Heart left ventricle (tissue), 16 donors: ENCODE measurements around the gene DDX11. TPM values are rescaled to one million over a fixed set of nuclear protein-coding genes. Genes with fewer than 3 reads are reported as not detected.
"Not testable (repeated sequence)": the region's sequence is repeated elsewhere in the genome, so short reads cannot be mapped to it uniquely, and the experiment has no call there.

Source experiments
- ATAC-seq, 4 donors: fragments of 200-7000 bp; cut with Tn5 transposase; one replicate each; pipeline ENCODE4 v1.9.1; 2020 to 2022; ENCODE audit warnings: moderate library complexity in 4 of 4, mild to moderate bottlenecking in 3 of 4, moderate number of reproducible peaks in 1 of 4
- DNase-seq, 5 donors: peaks; one replicate each; pipeline ENCODE4 v3.0.0-alpha.2; 2020
- H3K27ac ChIP-seq, 12 donors: fragments of 200-600 bp; sonication (generic) in 4 of 12; one replicate each; pipeline versions ENCODE4 v1.5.0 to v1.8.0; 2016 to 2022; ENCODE audit warnings: mild to moderate bottlenecking in 2 of 12
- H3K27me3 ChIP-seq, 9 donors: fragments of 200-600 bp; sonication (generic) in 2 of 9; one replicate each; pipeline versions ENCODE4 v1.5.1 to v1.8.0; 2016 to 2022; ENCODE audit warnings: mild to moderate bottlenecking in 3 of 9
- H3K36me3 ChIP-seq, 9 donors: fragments of 200-600 bp; sonication (generic) in 2 of 9; one replicate each; pipeline versions ENCODE4 v1.5.0 to v1.8.0; 2018 to 2022; ENCODE audit warnings: mild to moderate bottlenecking in 2 of 9
- H3K4me1 ChIP-seq, 12 donors: fragments of 200-600 bp; sonication (generic) in 4 of 12; one replicate each; pipeline versions ENCODE4 v1.5.0 to v1.8.0; 2016 to 2022; ENCODE audit warnings: mild to moderate bottlenecking in 3 of 12
- H3K4me3 ChIP-seq, 12 donors: fragments of 200-600 bp; sonication (generic) in 4 of 12; one replicate each; pipeline versions ENCODE4 v1.5.0 to v1.8.0; 2017 to 2022; ENCODE audit warnings: mild to moderate bottlenecking in 9 of 12, moderate library complexity in 4 of 12
- H3K9me3 ChIP-seq, 12 donors: fragments of 200-600 bp; sonication (generic) in 4 of 12; one replicate each; pipeline versions ENCODE4 v1.5.0 to v1.8.0; 2016 to 2022; ENCODE audit warnings: mild to moderate bottlenecking in 1 of 12
- POLR2A ChIP-seq, 2 donors: fragments of 450-650 bp; IDR thresholded peaks; one replicate each; pipeline ENCODE4 v1.6.1; 2017; ENCODE audit warnings: antibody characterized with exemption in 2 of 2, mild to moderate bottlenecking in 2 of 2, moderate library complexity in 2 of 2
- WGBS, 4 donors: extraction: QIAGEN DNeasy Blood & Tissue Kit in 2 of 4; methylation state at CpG; one replicate each; pipeline versions ENCODE4 v1.1.5 to v1.1.7; 2013 to 2018; 5-methylcytosine and 5-hydroxymethylcytosine counted together
- intact Hi-C, 10 donors: fragments of 100-400 bp; cut with DNase I; formaldehyde crosslinking; loops; one replicate each; pipeline versions ENCODE4 v1.11.1 to v1.14.2; 2022
- polyA plus RNA-seq, 2 donors: library from polyadenylated mRNA; stranded (reverse); fragments of 200-250 nt; gene quantifications; one replicate each; pipeline ENCODE4 v1.2.3, GENCODE V29; 2013
- total RNA-seq, 9 donors: library from RNA; depleted of rRNA in 2 of 9; stranded (reverse); fragments of >200 nt in 2 of 9; fragmentation: NEBNext Ultra II Directional in 3 of 9; extraction: Animal tissue kit (Norgen Biotek cat#: 25700) in 3 of 9; gene quantifications; one replicate each; pipeline versions ENCODE4 v1.1.0 to v1.2.4, GENCODE V29; 2016 to 2023
- TF ChIP-seq, protein P1 (sequence below), 12 donors: fragments of 200-600 bp; sonication (generic) in 4 of 12; IDR thresholded peaks; one replicate each; pipeline versions ENCODE4 v1.5.0 to v1.8.0; 2018 to 2022; ENCODE audit warnings: antibody characterized with exemption in 12 of 12, mild to moderate bottlenecking in 5 of 12
- donor health status: ischemic (EF 13 %, LVEDD 7.1; RV severe dilation, severe dysfunction).
- donor health status: healthy with polysubstance abuse.
- donor health status: DM: no; HTN: yes; CAD: no.
- donor health status: DM: no; HTN: no; CAD: no.
- donor health status: ischemic (EF 25% LVEDD 6.9; RV normal size, moderate dysfunction).
- donor health status: ischemic (EF 25% LVEDD 5.7; RV mildly dilated, moderate dysfunction).
- donor health status: healthy.
- donor health status: DM: yes; HTN: yes; CAD: no.
- donor health status: ischemic (EF 35%, LVEDD 5.7; RV mildly dilated, moderate dysfunction).
- donor health status: nonischemic (EF 11% LVEDD 7.7; RV severe dilation, severe dysfunction).
- donor health status: DM: yes; HTN: yes; CAD: no.
- donor health status: PGD.
- donor health status: ischemic (EF 29% LVEDD 5.4; RV normal size, mild dysfunction).
- donor health status: nonischemic (EF 23%, LVEDD 6.1; RV moderate dilation, normal function).

DDX11 gene
- total and polyA plus RNA-seq, 11 donors, result 2.3 to 15.1 (median 6.9) TPM

DNA sequence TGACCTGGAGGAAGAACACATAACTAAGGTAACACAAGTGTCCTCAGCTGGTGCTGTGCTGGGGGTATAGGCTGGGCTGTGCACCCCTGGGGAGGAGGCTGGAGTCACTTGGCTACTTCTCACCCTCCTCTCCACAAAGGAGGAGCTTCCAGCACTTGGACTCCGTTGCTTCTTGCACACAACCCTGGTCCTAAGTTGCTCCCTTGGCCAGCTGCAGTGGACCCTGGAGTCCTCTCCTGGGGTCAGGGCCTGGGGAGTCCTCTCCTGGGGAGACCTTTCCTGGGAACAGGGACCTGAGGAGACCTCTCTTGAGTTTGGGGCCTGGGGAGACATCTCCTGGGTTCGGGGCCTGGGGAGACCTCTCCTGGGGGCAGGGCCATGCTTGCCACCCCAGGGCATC is 14.3 kb downstream of the DDX11 start:
- WGBS, 4 donors, result 69 to 93% (median 89%) methylated on average over 2 of the region's 2 CpGs; no CpG with 5 or more reads in 1 of the 4 donors

DNA sequence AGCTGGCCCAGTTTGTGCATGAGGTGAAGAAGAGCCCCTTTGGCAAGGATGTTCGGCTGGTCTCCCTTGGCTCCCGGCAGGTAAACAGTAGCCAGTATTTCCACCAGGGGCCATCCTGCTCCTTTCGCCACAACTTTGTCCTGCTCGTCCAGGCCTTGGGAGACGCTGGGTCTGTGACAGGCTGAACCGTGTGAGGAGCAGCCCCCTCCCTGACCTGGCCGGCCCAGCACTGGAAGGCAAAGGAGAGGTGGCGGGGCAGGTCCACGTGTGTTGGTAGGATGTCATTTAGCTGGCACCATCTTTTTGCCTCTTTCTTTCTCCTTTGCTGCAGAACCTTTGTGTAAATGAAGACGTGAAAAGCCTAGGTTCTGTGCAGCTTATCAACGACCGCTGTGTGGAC is 15.4 kb downstream of the DDX11 start:
- Histone ChIP-seq H3K4me1 (no peaks in the 10 kb centered on the region), H3K36me3 (peaks cover 0 to 10% (median 0%) of the 10 kb centered on the region in 9 donors)
- intact Hi-C loops, result no loop called here

More for the DNA sequence above, 14.3 kb downstream of the DDX11 start:
- intact Hi-C loops, H3K9me3 ChIP-seq, H3K4me3 ChIP-seq, ATAC-seq, H3K27ac ChIP-seq, DNase-seq, H3K27me3 ChIP-seq, H3K4me1 ChIP-seq: not testable (repeated sequence)
- H3K36me3 ChIP-seq, result peaks cover 0 to 12% (median 0%) of the 10 kb centered on the region in 9 donors

DNA sequence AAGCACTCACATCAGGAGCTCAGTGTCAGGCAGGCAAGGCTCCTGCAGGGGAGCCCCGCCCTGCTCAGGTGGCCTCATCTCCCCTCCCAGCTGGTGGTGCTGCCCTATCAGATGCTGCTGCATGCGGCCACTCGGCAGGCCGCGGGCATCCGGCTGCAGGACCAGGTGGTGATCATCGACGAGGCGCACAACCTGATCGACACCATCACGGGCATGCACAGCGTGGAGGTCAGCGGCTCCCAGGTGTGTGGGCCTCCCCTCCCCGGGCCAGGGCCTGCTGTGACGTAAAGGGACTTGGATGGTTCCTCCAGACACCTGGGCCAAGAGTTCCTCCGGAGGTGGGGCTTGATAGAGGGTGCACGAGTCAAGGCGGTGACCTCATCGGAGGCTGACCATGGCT is 18.0 kb downstream of the DDX11 start:
- DNase-seq, H3K4me3 ChIP-seq, H3K27me3 ChIP-seq, intact Hi-C loops, H3K4me1 ChIP-seq, H3K27ac ChIP-seq, H3K9me3 ChIP-seq, H3K36me3 ChIP-seq: not testable (repeated sequence)
- 86 to 94% (median 89%) methylated on average over 9 to 19 of the region's 19 CpGs for WGBS, 4 donors
- peak in 2 of 4 donors; percentile 12 to 16 for ATAC-seq

More for the DNA sequence above, 15.4 kb downstream of the DDX11 start:
- WGBS, 4 donors, result 81 to 89% (median 88%) methylated on average over 10 to 12 of the region's 12 CpGs
- TF ChIP-seq POLR2A (IDR thresholded peaks at IDR 0.05), result no peak
- TF ChIP-seq, protein P1, sequence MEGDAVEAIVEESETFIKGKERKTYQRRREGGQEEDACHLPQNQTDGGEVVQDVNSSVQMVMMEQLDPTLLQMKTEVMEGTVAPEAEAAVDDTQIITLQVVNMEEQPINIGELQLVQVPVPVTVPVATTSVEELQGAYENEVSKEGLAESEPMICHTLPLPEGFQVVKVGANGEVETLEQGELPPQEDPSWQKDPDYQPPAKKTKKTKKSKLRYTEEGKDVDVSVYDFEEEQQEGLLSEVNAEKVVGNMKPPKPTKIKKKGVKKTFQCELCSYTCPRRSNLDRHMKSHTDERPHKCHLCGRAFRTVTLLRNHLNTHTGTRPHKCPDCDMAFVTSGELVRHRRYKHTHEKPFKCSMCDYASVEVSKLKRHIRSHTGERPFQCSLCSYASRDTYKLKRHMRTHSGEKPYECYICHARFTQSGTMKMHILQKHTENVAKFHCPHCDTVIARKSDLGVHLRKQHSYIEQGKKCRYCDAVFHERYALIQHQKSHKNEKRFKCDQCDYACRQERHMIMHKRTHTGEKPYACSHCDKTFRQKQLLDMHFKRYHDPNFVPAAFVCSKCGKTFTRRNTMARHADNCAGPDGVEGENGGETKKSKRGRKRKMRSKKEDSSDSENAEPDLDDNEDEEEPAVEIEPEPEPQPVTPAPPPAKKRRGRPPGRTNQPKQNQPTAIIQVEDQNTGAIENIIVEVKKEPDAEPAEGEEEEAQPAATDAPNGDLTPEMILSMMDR (IDR thresholded peaks at IDR 0.05), result no peak
- DNase-seq (no peak), ATAC-seq (no peak)
- no peaks in the 10 kb centered on the region for H3K9me3 ChIP-seq
- H3K4me3 ChIP-seq, result no peak overlapping the region
- no peaks in the 10 kb centered on the region for H3K27me3 ChIP-seq
- no peak overlapping the region for H3K27ac ChIP-seq

DNA sequence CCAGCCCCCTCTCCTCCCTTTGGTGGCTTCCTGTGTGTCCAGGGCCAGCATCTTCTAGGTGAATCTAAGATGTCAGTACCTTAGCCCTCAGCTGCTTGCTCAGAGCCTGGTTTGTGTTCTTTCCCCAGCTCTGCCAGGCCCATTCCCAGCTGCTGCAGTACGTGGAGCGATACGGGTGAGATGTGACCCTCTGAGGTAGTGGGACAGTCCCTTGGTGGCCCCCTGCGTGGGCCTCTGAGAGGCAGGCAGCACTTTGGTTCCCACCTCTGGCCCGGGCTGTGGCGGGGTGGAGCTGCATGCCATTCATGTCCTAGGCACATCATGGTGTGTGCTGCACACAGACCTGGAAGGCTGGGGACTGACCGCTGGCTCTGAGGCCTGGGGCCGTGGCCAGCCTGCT is 19.1 kb downstream of the DDX11 start:
- H3K36me3 ChIP-seq, DNase-seq, intact Hi-C loops, H3K27me3 ChIP-seq, H3K4me3 ChIP-seq, H3K27ac ChIP-seq, H3K4me1 ChIP-seq, ATAC-seq, H3K9me3 ChIP-seq: not testable (repeated sequence)
- 89 to 93% (median 93%) methylated on average over 5 to 6 of the region's 8 CpGs for WGBS, 4 donors

DNA sequence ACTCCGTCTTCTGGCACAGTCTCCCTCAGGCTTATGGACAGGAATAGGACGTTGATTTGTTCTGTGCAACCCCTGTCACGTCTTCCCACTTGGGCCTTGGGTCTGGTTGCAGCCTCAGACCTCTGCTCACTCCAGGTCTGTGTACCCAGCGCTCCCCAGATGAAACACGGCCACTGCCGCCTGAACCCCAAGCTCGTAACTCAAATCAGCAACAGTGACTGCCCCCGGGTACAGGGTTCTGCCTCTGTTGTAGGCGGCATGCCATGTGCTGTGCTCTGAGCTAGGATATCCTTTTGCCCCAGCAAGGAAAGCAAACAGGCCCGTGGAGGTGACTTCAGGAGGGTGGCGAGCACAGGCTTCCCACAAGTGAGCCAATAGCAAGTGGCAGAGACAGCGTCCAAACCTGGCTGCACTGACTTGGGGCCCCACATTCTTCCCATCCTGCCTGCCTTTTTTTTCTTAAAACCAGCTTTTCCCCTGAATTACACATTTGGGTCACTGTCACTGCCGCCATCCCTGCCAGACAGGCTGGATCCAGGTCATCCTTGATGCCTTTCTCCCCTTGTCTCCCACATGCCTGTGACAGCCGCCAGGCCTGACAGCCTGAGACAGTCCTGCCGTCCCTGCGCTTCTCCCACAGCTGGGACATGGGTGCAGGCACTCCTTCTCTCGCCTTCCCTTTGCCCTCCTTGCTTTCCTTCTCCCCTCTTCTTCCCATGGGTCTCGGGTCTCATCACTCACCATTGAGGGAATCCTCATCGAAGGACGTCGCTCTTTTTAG is 21.6 kb downstream of the DDX11 start:
- H3K4me3 ChIP-seq, DNase-seq, ATAC-seq, H3K27me3 ChIP-seq, H3K27ac ChIP-seq, intact Hi-C loops, H3K36me3 ChIP-seq, H3K9me3 ChIP-seq, H3K4me1 ChIP-seq: not testable (repeated sequence)
- WGBS, 4 donors, result 87 to 95% (median 91%) methylated on average over 19 to 21 of the region's 21 CpGs

DNA sequence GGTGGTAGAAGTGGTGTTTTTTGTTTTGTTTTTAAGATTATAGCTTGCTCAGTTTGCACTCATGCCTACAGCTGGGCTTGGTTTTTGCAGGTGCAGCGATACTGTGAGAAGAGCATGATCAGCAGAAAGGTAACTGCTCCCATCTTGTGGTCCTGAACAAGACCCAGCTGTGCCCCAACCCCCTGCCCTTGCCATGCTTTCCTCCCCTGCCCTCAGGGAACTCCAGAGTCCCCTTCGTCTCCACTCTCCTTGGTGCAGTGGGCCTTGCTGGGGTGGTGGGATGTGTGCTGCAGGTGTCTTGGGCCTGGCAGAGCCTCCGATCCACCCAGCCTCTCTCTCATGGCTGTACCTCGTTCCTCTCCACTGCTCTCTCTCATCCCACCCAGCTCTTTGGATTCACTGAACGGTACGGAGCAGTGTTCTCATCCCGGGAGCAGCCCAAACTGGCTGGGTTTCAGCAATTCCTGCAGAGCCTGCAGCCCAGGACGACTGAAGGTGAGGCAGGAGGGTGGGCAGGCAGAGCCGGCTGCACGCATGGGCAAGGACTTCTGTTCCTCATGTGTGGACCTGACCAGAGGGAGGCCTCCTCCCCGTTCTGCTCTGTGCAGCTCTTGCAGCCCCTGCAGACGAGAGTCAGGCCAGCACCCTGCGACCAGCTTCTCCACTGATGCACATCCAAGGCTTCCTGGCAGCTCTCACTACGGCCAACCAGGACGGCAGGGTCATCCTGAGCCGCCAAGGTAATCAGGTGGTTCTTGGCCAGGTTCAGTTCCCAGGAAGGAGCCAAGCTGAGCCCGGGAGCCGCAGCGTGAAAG is 22.8 kb downstream of the DDX11 start:
- H3K4me1 ChIP-seq, H3K4me3 ChIP-seq, DNase-seq, ATAC-seq, H3K27ac ChIP-seq, intact Hi-C loops, H3K36me3 ChIP-seq, H3K27me3 ChIP-seq, H3K9me3 ChIP-seq: not testable (repeated sequence)
- WGBS, 4 donors, result 86 to 98% (median 95%) methylated on average over 12 to 19 of the region's 19 CpGs

DNA sequence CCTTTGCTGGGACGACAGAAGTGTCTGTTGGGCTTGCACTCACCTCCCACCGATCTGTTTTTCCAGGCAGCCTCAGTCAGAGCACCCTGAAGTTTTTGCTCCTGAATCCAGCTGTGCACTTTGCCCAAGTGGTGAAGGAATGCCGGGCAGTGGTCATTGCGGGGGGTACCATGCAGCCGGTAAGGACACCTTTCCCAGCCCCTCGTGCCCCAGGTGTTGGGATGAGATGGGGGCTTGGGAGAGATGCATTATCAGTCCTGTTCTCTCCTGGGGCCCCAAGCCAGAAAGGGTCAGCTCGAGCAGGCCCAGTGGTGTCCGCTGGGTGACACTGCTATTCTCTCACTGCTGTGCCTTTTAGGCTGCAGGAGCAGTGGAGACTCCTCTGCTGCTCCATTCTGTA is 24.2 kb downstream of the DDX11 start:
- DNase-seq, H3K4me1 ChIP-seq, ATAC-seq, H3K36me3 ChIP-seq, H3K27me3 ChIP-seq, H3K9me3 ChIP-seq, H3K27ac ChIP-seq, H3K4me3 ChIP-seq, intact Hi-C loops: not testable (repeated sequence)
- WGBS, 4 donors, result 77 to 94% (median 89%) methylated on average over 6 to 8 of the region's 8 CpGs

DNA sequence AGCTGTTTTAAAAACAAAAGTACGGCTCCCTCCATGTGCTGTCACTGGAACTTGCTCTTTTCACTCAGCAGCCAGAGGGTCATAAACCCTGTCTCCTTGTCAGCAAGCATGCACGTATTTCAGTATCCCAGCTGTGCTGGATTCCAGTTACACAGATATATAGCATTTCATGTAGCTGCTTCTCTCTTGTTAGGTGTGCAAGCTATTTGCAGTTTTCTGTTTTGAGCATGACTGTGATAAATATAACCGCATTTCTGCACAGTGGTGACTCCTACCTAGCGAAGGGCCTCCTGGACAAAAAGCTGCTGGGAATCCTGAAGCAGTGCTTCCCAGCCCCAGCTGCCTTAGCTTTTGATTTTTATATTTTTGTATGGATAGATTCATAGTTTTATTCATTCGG is 24.7 kb downstream of the DDX11 start:
- H3K27ac ChIP-seq, DNase-seq, intact Hi-C loops, H3K9me3 ChIP-seq, H3K36me3 ChIP-seq, H3K4me1 ChIP-seq, ATAC-seq, H3K4me3 ChIP-seq, H3K27me3 ChIP-seq: not testable (repeated sequence)
- 67 to 86% (median 84%) methylated on average over 5 of the region's 5 CpGs for WGBS, 4 donors

DNA sequence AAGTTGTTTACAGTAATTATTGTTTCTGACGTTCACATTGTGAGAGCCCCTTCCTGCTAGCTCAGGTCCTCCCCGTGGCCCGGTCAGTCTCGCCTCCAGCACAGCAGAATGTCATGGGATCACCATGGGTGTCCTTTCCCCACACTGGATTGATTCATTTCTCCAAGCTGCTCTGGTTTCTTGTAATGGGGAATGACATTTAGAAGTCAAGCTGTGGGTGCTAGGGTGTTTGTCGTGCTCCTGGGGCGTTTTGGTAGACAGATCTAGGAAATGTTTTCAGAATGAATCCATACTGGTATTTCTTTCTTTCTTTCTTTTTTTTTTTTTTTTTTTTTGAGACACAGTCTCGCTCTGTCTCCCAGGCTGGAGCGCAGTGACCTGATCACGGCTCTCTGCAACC is 25.1 kb downstream of the DDX11 start:
- H3K9me3 ChIP-seq, DNase-seq, H3K36me3 ChIP-seq, H3K4me1 ChIP-seq, H3K4me3 ChIP-seq, intact Hi-C loops, ATAC-seq, H3K27me3 ChIP-seq, H3K27ac ChIP-seq: not testable (repeated sequence)
- WGBS, 4 donors, result 89 to 93% (median 92%) methylated on average over 7 to 9 of the region's 9 CpGs

DNA sequence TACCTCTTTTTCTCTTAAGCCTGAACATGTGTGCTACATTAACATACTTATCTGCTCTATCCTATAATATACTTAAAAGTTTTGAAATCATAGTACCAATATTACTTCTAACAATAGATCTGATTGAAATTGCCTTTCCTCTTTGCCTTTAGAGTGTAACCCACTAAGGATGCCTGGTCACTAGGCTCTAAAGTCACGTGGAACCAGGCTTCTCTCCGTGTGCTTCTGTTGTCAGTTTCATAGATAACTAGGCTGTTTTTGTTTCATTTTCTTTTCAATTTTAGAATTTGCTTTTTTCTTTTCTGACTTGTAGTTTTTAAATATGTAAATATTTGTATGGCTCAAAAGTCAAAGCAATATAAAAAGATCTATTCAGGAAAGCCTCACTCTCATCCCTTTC is 25.8 kb downstream of the DDX11 start:
- WGBS, 4 donors, result 86 to 96% (median 89%) methylated on average over 2 of the region's 2 CpGs
- not testable (repeated sequence) for H3K36me3 ChIP-seq

More for the DNA sequence above, 25.8 kb downstream of the DDX11 start:
- intact Hi-C loops, H3K27ac ChIP-seq, H3K4me3 ChIP-seq, H3K9me3 ChIP-seq, H3K27me3 ChIP-seq, DNase-seq, ATAC-seq, H3K4me1 ChIP-seq: not testable (repeated sequence)
